Ectodermal cell (in vitro differentiated cells): Measurements from ENCODE around the gene PCDHA10.
"Not testable (repeated sequence)": the region's sequence is repeated elsewhere in the genome, so short reads cannot be mapped to it uniquely, and the experiment has no call there.

ENCODE experiments used
- H3K27ac ChIP-seq: 2 replicates; pipeline ENCODE4 v1.7.0; 2013; ENCODE audit warnings: mild to moderate bottlenecking, low read depth, low read length; ENCODE audit not compliant: insufficient read depth, poor library complexity, severe bottlenecking
- H3K27me3 ChIP-seq: 2 replicates; pipeline ENCODE4 v1.7.0; 2013; ENCODE audit warnings: mild to moderate bottlenecking, low read length; ENCODE audit not compliant: insufficient read depth, control insufficient read depth, poor library complexity, severe bottlenecking
- H3K36me3 ChIP-seq: one replicate; pipeline ENCODE4 v1.7.0; 2013; ENCODE audit warnings: low read length; ENCODE audit not compliant: control insufficient read depth, insufficient read depth
- H3K4me1 ChIP-seq: one replicate; pipeline ENCODE4 v1.7.0; 2013; ENCODE audit warnings: low read length; ENCODE audit not compliant: control insufficient read depth, insufficient read depth
- H3K4me3 ChIP-seq: 2 replicates; pipeline ENCODE4 v1.7.0; 2013; ENCODE audit warnings: low read depth, low read length, control low read depth; ENCODE audit not compliant: insufficient read depth
- H3K9me3 ChIP-seq: 2 replicates; pipeline ENCODE4 v1.7.0; 2013; ENCODE audit warnings: mild to moderate bottlenecking, low read length, moderate library complexity; ENCODE audit not compliant: control insufficient read depth
- WGBS, 2 experiments: methylation state at CpG; one replicate each; pipeline ENCODE4 v1.1.7; 2013; ENCODE audit warnings: missing lambda C conversion rate in 2 of 2; 5-methylcytosine and 5-hydroxymethylcytosine counted together

Gene PCDHA10

GRCh38 chr5:140849831-140850634 is 5.7 kb upstream of the PCDHA10 start:
- H3K36me3 ChIP-seq, H3K9me3 ChIP-seq, H3K27ac ChIP-seq, H3K27me3 ChIP-seq, H3K4me1 ChIP-seq, H3K4me3 ChIP-seq: not testable (repeated sequence)
- WGBS, 2 experiments, result 97% methylated on average over 101 of the region's 101 CpGs

DNA sequence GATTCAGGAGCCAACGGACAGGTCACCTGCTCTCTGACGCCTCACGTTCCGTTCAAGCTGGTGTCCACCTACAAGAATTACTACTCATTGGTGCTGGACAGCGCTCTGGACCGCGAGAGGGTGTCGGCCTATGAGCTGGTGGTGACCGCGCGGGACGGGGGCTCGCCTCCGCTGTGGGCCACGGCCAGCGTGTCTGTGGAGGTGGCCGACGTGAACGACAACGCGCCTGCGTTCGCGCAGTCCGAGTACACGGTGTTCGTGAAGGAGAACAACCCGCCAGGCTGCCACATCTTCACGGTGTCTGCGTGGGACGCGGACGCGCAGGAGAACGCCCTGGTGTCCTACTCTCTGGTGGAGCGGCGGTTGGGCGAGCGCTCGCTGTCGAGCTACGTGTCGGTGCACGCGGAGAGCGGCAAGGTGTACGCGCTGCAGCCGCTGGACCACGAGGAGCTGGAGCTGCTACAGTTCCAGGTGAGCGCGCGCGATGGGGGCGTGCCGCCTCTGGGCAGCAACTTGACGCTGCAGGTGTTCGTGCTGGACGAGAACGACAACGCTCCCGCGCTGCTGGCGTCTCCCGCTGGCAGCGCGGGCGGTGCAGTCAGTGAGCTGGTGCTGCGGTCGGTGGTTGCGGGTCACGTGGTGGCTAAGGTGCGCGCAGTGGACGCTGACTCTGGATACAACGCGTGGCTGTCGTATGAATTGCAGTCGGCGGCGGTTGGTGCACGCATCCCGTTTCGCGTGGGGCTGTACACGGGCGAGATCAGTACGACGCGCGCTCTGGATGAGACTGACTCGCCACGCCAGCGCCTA is 1.7 kb downstream of the PCDHA10 start:
- H3K9me3 ChIP-seq, result no peaks in the 10 kb centered on the region
- no peaks in the 10 kb centered on the region for H3K4me1 ChIP-seq
- no peaks in the 10 kb centered on the region for H3K27me3 ChIP-seq
- no peak overlapping the region for H3K4me3 ChIP-seq
- H3K27ac ChIP-seq, result no peak overlapping the region
- 96 to 97% methylated on average over 94 of the region's 94 CpGs for WGBS, 2 experiments
- H3K36me3 ChIP-seq, result peaks cover 3% of the 10 kb centered on the region

DNA sequence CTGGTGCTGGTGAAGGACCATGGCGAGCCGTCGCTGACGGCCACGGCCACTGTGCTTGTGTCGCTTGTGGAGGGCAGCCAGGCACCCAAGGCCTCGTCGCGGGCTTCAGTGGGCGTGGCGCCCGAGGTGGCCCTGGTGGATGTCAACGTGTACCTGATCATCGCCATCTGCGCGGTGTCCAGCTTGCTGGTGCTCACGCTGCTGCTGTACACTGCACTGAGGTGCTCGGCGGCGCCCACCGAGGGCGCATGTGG is 2.2 kb downstream of the PCDHA10 start:
- no peaks in the 10 kb centered on the region for H3K4me1 ChIP-seq
- H3K4me3 ChIP-seq, result no peak overlapping the region
- no peaks in the 10 kb centered on the region for H3K27me3 ChIP-seq
- H3K36me3 ChIP-seq, result peaks cover 3% of the 10 kb centered on the region
- no peaks in the 10 kb centered on the region for H3K9me3 ChIP-seq
- WGBS, 2 experiments, result 96 to 98% methylated on average over 22 of the region's 22 CpGs
- no peak overlapping the region for H3K27ac ChIP-seq

GRCh38 chr5:140862441-140863295 is 7.0 kb downstream of the PCDHA10 start:
- no peak overlapping the region for H3K4me3 ChIP-seq
- 96 to 97% methylated on average over 76 of the region's 76 CpGs for WGBS, 2 experiments
- no peaks in the 10 kb centered on the region for H3K4me1 ChIP-seq
- H3K27me3 ChIP-seq, result no peaks in the 10 kb centered on the region
- peaks cover 3% of the 10 kb centered on the region for H3K36me3 ChIP-seq
- H3K9me3 ChIP-seq, result no peaks in the 10 kb centered on the region
- H3K27ac ChIP-seq, result no peak overlapping the region

DNA sequence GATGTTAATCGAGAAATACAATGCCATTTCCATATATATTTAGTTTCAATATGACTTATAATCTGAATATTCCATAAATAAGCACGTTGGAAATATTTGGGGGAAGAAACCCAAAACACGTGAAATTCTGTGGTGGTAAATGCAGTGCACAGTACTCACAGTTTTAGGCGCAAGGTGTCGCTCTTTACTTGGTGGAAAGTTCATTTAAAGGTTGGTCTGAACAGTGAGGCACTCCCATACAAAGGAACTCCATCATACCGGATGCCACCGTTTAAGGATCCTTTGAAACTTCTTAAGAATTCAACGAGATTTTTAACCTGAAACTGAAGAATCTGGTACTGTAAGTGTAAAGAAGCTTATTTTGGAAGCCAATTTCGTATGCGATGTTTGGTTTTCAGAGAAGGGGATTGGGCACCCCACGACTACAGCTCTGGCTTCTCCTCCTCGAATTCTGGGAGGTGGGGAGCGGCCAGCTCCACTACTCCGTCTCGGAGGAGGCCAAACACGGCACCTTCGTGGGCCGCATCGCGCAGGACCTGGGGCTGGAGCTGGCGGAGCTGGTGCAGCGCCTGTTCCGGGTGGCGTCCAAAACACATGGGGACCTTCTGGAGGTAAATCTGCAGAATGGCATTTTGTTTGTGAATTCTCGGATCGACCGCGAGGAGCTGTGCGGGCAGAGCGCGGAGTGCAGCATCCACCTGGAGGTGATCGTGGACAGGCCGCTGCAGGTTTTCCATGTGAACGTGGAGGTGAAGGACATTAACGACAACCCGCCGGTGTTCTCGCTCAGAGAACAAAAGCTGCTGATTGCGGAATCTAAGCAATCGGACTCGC is 13.2 kb downstream of the PCDHA10 start, which contains the start of gene PCDHA11:
Gene PCDHA11, plus strand, starts transcription at position 237 of the 834 bp plus-strand sequence. Its CDS starts 147 bp downstream, at position 384.
- Histone ChIP-seq H3K27me3 (no peaks in the 10 kb centered on the region), H3K4me1 (no peaks in the 10 kb centered on the region), H3K27ac (no peak within 1 kb of the TSS), H3K4me3 (peak within 1 kb of the TSS; percentile 66), H3K36me3 (peaks cover 10% of the 10 kb centered on the region), H3K9me3 (no peaks in the 10 kb centered on the region)
- 40 to 42% methylated on average over 40 of the region's 41 CpGs for WGBS, 2 experiments

GRCh38 chr5:140869555-140869886 is 13.8 kb downstream of the PCDHA10 start:
- 89 to 92% methylated on average over 5 of the region's 5 CpGs for WGBS, 2 experiments
- H3K36me3 ChIP-seq, result peaks cover 10% of the 10 kb centered on the region
- H3K4me3 ChIP-seq, result peak overlapping the region; percentile 66
- no peaks in the 10 kb centered on the region for H3K9me3 ChIP-seq
- H3K27ac ChIP-seq, result no peak overlapping the region
- no peaks in the 10 kb centered on the region for H3K4me1 ChIP-seq
- H3K27me3 ChIP-seq, result no peaks in the 10 kb centered on the region

- no peak overlapping the region for H3K27ac ChIP-seq
- H3K4me3 ChIP-seq, result no peak overlapping the region
- peaks cover 10% of the 10 kb centered on the region for H3K36me3 ChIP-seq
- H3K4me1 ChIP-seq, result no peaks in the 10 kb centered on the region
- no peaks in the 10 kb centered on the region for H3K9me3 ChIP-seq
- no peaks in the 10 kb centered on the region for H3K27me3 ChIP-seq
- WGBS, 2 experiments, result 97% methylated on average over 114 of the region's 114 CpGs
Observed at GRCh38 chr5:140870221-140871201, 14.8 kb downstream of the PCDHA10 start.

GRCh38 chr5:140875085-140876065 is 19.7 kb downstream of the PCDHA10 start, which contains the start of gene PCDHA12:
Gene PCDHA12 (plus strand): TSS chr5:140875308. CDS start chr5:140875473, 165 bp downstream.
- H3K27ac ChIP-seq, result no peak within 1 kb of the TSS

More at GRCh38 chr5:140875085-140876065, 19.7 kb downstream of the PCDHA10 start, which contains the start of gene PCDHA12:
- Histone ChIP-seq H3K36me3 (peaks cover 18% of the 10 kb centered on the region), H3K4me1 (no peaks in the 10 kb centered on the region), H3K4me3 (peak within 1 kb of the TSS; percentile 52), H3K9me3 (no peaks in the 10 kb centered on the region), H3K27me3 (no peaks in the 10 kb centered on the region)
- WGBS, 2 experiments, result 76 to 78% methylated on average over 43 to 47 of the region's 47 CpGs
